Hepatocyte (in vitro differentiated cells): ENCODE measurements around the gene GPR153.

Source experiments
- CTCF ChIP-seq: fragments of 200-600 bp; sonication (generic); IDR thresholded peaks from 2 replicates; pipeline ENCODE4 v1.5.1; 2016; ENCODE audit warnings: antibody characterized with exemption, mild to moderate bottlenecking; ENCODE audit not compliant: poor library complexity
- EZH2 ChIP-seq: fragments of 200-600 bp; sonication (generic); IDR thresholded peaks from 2 replicates; pipeline ENCODE4 v1.6.1; 2016; ENCODE audit warnings: antibody characterized with exemption, mild to moderate bottlenecking, borderline replicate concordance
- EZH2phosphoT487 ChIP-seq: fragments of 200-600 bp; sonication (generic); IDR thresholded peaks from one replicate; pipeline ENCODE4 v1.6.1; 2018; ENCODE audit warnings: antibody characterized with exemption, mild to moderate bottlenecking, low read depth, moderate library complexity; ENCODE audit not compliant: unreplicated experiment, severe bottlenecking

GRCh38 chr1:6209661-6210580, 51.0 kb downstream of the GPR153 start:
- TF ChIP-seq EZH2 (no peak), EZH2phosphoT487 (no peak), CTCF (no peak)
